Sigmoid colon (tissue), 7 donors: ENCODE results near the gene PPP2CA. TPM values are rescaled to one million over a fixed set of nuclear protein-coding genes. Genes with fewer than 3 reads are reported as not detected.
"Not testable (repeated sequence)": the region's sequence is repeated elsewhere in the genome, so short reads cannot be mapped to it uniquely, and the experiment has no call there.

ENCODE experiments used
- DNase-seq: peaks from one replicate; pipeline ENCODE4 v3.0.0-alpha.2; 2019
- H3K27ac ChIP-seq, 4 donors: fragments of 200-600 bp; sonication (generic); one replicate each; pipeline ENCODE4 v1.5.1; 2016 to 2019; ENCODE audit warnings: mild to moderate bottlenecking in 1 of 4
- H3K27me3 ChIP-seq, 3 donors: fragments of 200-600 bp; sonication (generic); one replicate each; pipeline ENCODE4 v1.5.1; 2019; ENCODE audit warnings: mild to moderate bottlenecking in 1 of 3
- H3K36me3 ChIP-seq, 4 donors: fragments of 200-600 bp; sonication (generic); one replicate each; pipeline ENCODE4 v1.5.1; 2016 to 2019
- H3K4me1 ChIP-seq, 4 donors: fragments of 200-600 bp; sonication (generic); one replicate each; pipeline ENCODE4 v1.5.1; 2017 to 2019
- H3K4me3 ChIP-seq, 4 donors: fragments of 200-600 bp; sonication (generic); one replicate each; pipeline ENCODE4 v1.5.1; 2017 to 2019; ENCODE audit warnings: mild to moderate bottlenecking in 2 of 4, moderate library complexity in 1 of 4
- H3K9me3 ChIP-seq, 4 donors: fragments of 200-600 bp in 3 of 4; sonication (generic) in 3 of 4; one replicate each; pipeline versions ENCODE4 v1.5.1 to v1.6.1; 2013 to 2019
- CTCF ChIP-seq, 4 experiments: fragments of 450-650 bp in 3 of 4; fragments of 200-600 bp in 1 of 4; IDR thresholded peaks; one replicate each; pipeline ENCODE4 v1.5.1; 2016 to 2019; ENCODE audit warnings: antibody characterized with exemption in 4 of 4, mild to moderate bottlenecking in 3 of 4, moderate library complexity in 2 of 4
- EP300 ChIP-seq, 4 donors: sonication (generic); formaldehyde crosslinking; IDR thresholded peaks; one replicate each; pipeline ENCODE4 v1.6.1; 2017; ENCODE audit warnings: antibody characterized with exemption in 4 of 4
- POLR2A ChIP-seq, 2 donors: fragments of 450-650 bp; IDR thresholded peaks; one replicate each; pipeline ENCODE4 v1.6.1; 2016; ENCODE audit warnings: antibody characterized with exemption in 2 of 2, mild to moderate bottlenecking in 2 of 2, moderate library complexity in 2 of 2
- POLR2AphosphoS5 ChIP-seq, 4 donors: sonication (generic); formaldehyde crosslinking; IDR thresholded peaks; one replicate each; pipeline ENCODE4 v1.6.1; 2017; ENCODE audit warnings: antibody characterized with exemption in 4 of 4
- WGBS, 2 donors: extraction: QIAGEN DNeasy Blood & Tissue Kit; methylation state at CpG; one replicate each; pipeline ENCODE4 v1.1.7; 2013; 5-methylcytosine and 5-hydroxymethylcytosine counted together
- intact Hi-C: fragments of 100-400 bp; cut with DNase I; formaldehyde crosslinking; loops from one replicate; pipeline ENCODE4 v1.15.1; 2023
- polyA plus RNA-seq, 3 donors: library from polyadenylated mRNA; stranded (reverse); fragments of 200-250 nt; gene quantifications; one replicate each; pipeline ENCODE4 v1.2.3, GENCODE V29; 2013
- total RNA-seq, 4 donors: library from RNA; depleted of rRNA; stranded (reverse); fragments of >200 nt; gene quantifications; one replicate each; pipeline ENCODE4 v1.1.0, GENCODE V29; 2016
- donor health status: healthy with polysubstance abuse.
- donor health status: Bipolar disorder and iron deficiency.
- donor health status: healthy.

The PPP2CA gene
- total and polyA plus RNA-seq, 7 donors, result 48.6 to 145 (median 102) TPM

DNA sequence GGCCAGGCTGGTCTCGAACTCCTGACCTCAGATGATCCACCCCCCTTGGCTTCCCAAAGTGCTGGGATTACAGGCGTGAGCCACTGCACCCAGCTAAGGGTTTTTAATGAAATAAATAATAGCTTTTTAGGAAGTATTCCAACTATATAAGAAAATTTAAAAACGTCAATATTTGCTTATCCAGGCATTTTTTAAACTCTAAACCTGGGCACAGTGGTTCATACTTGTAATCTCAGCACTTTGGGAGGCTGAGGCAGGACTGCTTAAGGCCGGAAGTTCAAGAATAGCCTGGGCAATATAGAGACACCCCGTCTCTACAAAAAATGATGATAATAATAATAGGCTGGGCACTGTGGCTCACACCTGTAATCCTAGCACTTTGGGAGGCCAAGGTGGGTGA, 63.3 kb downstream of the PPP2CA start:
- no peaks in the 10 kb centered on the region for H3K27me3 ChIP-seq
- H3K27ac ChIP-seq, result no peak overlapping the region
- peaks cover 30 to 90% (median 49%) of the 10 kb centered on the region in 4 donors for H3K36me3 ChIP-seq
- no peak for DNase-seq
- no peak for TF ChIP-seq CTCF (IDR thresholded peaks at IDR 0.05)
- no peak for TF ChIP-seq EP300 (IDR thresholded peaks at IDR 0.05)
- TF ChIP-seq POLR2AphosphoS5 (IDR thresholded peaks at IDR 0.05), result no peak
- no peak for TF ChIP-seq POLR2A (IDR thresholded peaks at IDR 0.05)
- peaks cover 0 to 4% (median 0%) of the 10 kb centered on the region in 4 donors for H3K4me1 ChIP-seq
- no peaks in the 10 kb centered on the region for H3K9me3 ChIP-seq
- H3K4me3 ChIP-seq, result no peak overlapping the region
- 96 to 99% methylated on average over 5 of the region's 5 CpGs for WGBS, 2 donors
- intact Hi-C loops, result no loop called here

- TF ChIP-seq POLR2A (IDR thresholded peaks at IDR 0.05), result no peak
- no peak for TF ChIP-seq EP300 (IDR thresholded peaks at IDR 0.05)
- TF ChIP-seq CTCF (IDR thresholded peaks at IDR 0.05), result no peak
- no peak for TF ChIP-seq POLR2AphosphoS5 (IDR thresholded peaks at IDR 0.05)
- DNase-seq, result no peak
- no peak overlapping the region for H3K4me3 ChIP-seq
- 89 to 98% methylated on average over 6 of the region's 6 CpGs for WGBS, 2 donors
- no peaks in the 10 kb centered on the region for H3K27me3 ChIP-seq
- intact Hi-C loops, result no loop called here
- peaks cover 0 to 4% (median 0%) of the 10 kb centered on the region in 4 donors for H3K4me1 ChIP-seq
- peaks cover 32 to 89% (median 54%) of the 10 kb centered on the region in 4 donors for H3K36me3 ChIP-seq
- H3K9me3 ChIP-seq, result no peaks in the 10 kb centered on the region
- no peak overlapping the region for H3K27ac ChIP-seq
Measured at GRCh38 chr5:134161513-134162395, 64.1 kb downstream of the PPP2CA start.

- H3K9me3 ChIP-seq, result no peaks in the 10 kb centered on the region
Measured at GRCh38 chr5:134153657-134154056, 72.2 kb downstream of the PPP2CA start.

GRCh38 chr5:134153241-134153640, 72.6 kb downstream of the PPP2CA start:
- Histone ChIP-seq H3K9me3 (no peaks in the 10 kb centered on the region), H3K27me3 (no peaks in the 10 kb centered on the region), H3K4me3 (no peak overlapping the region), H3K36me3 (peaks cover 9 to 95% (median 51%) of the 10 kb centered on the region in 4 donors), H3K27ac (no peak overlapping the region), H3K4me1 (peaks cover 0 to 23% (median 19%) of the 10 kb centered on the region in 4 donors)
- no peak for DNase-seq
- WGBS, 2 donors, result 82 to 98% methylated on average over 3 of the region's 3 CpGs
- TF ChIP-seq POLR2A (IDR thresholded peaks at IDR 0.05) (no peak), POLR2AphosphoS5 (IDR thresholded peaks at IDR 0.05) (no peak), CTCF (IDR thresholded peaks at IDR 0.05) (no peak), EP300 (IDR thresholded peaks at IDR 0.05) (no peak)
- intact Hi-C loops, result no loop called here

More at GRCh38 chr5:134153657-134154056, 72.2 kb downstream of the PPP2CA start:
- H3K36me3 ChIP-seq, result peaks cover 13 to 95% (median 55%) of the 10 kb centered on the region in 4 donors
- H3K27me3 ChIP-seq, result no peaks in the 10 kb centered on the region
- no peak overlapping the region for H3K4me3 ChIP-seq
- no peak for DNase-seq
- no peak overlapping the region for H3K27ac ChIP-seq
- peaks cover 0 to 23% (median 19%) of the 10 kb centered on the region in 4 donors for H3K4me1 ChIP-seq
- 94 to 98% methylated on average over 1 of the region's 1 CpG for WGBS, 2 donors
- no peak for TF ChIP-seq CTCF (IDR thresholded peaks at IDR 0.05)
- no peak for TF ChIP-seq POLR2AphosphoS5 (IDR thresholded peaks at IDR 0.05)
- no peak for TF ChIP-seq EP300 (IDR thresholded peaks at IDR 0.05)
- no peak for TF ChIP-seq POLR2A (IDR thresholded peaks at IDR 0.05)
- intact Hi-C loops, result no loop called here

DNA sequence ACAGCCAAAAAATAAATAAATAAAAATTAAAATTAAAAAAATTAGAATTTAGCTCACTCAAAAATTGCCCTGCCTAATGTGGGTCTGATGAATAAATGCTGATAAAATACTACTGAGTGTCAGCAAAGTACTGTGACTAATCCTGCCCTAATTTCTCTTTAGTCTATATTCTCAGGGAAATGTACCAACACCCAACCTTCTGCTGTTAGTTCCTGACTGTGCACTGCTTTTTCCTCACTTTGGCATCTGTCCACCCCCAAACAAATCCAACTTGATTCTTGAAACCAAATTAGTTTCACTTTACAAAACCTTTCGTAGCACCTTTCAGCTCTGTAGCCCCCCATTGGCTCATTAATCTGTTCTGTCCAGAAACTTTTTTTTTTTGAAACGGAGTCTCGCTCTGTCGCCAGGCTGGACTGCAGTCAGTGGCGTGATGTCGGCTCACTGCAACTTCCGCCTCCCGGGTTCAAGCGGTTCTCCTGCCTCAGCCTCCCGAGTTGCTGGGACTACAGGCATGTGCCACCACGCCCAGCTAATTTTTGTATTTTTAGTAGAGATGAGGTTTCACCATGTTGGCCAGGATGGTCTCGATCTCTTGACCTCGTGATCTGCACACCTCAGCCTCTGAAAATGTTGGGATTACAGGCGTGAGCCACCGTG, 73.6 kb downstream of the PPP2CA start:
- H3K27ac ChIP-seq, H3K27me3 ChIP-seq, H3K9me3 ChIP-seq, H3K4me3 ChIP-seq, DNase-seq, intact Hi-C loops: not testable (repeated sequence)
- 93 to 94% methylated on average over 15 of the region's 15 CpGs for WGBS, 2 donors
- Histone ChIP-seq H3K36me3 (peaks cover 0 to 92% (median 44%) of the 10 kb centered on the region in 4 donors), H3K4me1 (peaks cover 0 to 23% (median 19%) of the 10 kb centered on the region in 4 donors)
